Forelimb muscle (tissue), 1 donor: Measurements from ENCODE around the gene SDCCAG8. TPM values are rescaled to one million over a fixed set of nuclear protein-coding genes. Genes with fewer than 3 reads are reported as not detected.

Experiments used
- DNase-seq: peaks from one replicate; pipeline ENCODE4 v3.0.0-alpha.2; 2013; ENCODE audit warnings: low read depth
- polyA plus RNA-seq: library from polyadenylated mRNA; unstranded; fragments of 120-200 nt; gene quantifications from one replicate; pipeline ENCODE4 v1.2.1, GENCODE V29; 2013; ENCODE audit not compliant: insufficient read length

SDCCAG8 gene
- polyA plus RNA-seq, 1 donor = 22.9 TPM

DNA sequence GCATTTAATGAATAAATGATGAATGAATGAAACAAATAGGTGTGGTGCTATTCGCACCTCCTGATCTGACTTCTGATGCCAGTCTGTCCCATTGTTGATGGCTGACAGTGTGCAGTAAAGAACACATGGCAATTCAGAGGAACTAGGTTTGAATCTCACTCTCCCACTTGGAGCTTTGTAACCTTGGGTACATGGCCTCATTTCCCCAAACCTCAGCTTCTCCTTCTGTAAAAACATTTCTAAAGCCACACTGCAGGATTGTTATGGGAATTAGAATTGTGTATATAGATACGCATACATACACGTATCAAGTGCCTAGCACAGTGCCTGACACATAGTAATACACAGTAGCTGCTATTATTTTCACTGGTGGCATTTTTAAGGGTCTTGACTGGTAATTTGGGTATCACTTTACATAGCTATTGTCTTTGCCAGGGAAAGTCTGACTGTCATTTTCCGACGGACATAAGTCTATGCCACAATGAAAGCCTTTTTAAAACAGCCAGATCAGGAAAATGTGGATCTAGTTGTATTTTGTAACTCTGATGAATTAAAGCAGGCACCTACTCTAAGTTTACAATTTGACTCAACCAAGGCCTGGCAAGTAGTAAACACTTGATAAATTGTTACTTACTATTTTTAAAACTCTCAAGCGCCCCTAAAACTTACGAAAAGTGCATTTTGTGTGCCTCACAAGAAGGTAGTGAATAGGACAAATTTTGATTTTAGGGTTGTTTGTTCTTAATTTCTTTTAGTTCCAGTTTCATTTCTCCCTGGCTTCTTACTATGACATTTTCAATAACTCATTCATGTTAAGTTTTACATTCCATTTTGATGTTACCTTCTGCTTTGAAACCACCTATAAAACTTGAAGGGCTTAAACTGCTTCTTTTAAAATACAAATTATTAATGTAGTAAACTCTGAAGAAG is 164.4 kb downstream of the SDCCAG8 start:
- DNase-seq = no peak

DNA sequence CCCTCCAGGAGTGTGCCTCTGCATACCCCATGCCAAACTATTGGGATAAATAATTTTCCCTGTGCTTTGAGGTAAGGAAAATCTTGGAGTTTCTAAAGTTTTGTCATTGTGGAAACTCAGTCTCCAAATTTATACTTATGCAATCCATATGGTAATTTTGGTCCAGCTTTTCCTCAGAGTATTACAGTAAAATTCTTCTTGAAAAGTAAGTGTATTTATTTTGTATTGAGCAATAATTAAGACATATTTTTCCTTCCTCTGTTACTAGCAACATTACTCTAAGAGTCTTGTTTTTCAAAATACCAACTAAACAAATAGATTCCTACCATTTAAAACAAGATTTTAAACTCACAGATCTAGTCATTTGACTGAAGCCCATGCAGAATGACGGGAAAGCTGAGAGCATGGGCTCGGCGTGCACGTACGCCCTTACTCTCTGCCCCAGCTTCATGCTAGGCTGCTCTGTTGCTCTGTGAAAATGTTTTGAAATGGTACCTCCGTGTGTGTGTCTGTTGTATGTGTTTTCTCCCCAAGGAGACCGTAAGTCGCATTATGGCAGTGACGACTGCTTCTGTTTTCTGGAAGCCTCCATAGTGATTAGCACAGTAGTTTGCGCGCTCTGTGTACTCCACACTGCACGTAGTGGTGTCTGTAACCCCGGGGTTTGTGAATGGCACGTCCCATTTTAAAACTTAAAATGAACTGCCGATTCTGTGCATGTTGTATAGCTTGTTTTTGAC is 165.3 kb downstream of the SDCCAG8 start:
- DNase-seq = no peak

DNA sequence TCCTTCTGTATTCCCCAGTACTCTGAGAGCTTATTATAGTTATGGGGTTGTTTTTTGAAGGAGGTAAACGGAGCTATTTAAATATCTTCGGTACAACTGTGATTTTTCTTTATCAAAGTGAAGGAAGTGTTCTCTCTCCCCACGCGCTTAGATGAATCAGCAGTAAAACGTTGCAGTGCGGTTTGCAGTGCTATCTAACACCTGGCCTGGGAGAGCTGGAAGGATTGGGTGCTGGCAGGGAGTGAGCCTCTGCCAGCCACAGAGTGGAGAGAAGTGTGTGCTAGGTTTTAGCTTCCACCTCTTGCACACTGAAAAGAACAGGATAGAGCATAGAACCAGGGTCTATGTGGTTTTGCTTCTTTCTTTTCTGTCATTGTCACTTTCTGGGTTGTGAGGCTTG is 165.9 kb downstream of the SDCCAG8 start:
- DNase-seq = no peak

DNA sequence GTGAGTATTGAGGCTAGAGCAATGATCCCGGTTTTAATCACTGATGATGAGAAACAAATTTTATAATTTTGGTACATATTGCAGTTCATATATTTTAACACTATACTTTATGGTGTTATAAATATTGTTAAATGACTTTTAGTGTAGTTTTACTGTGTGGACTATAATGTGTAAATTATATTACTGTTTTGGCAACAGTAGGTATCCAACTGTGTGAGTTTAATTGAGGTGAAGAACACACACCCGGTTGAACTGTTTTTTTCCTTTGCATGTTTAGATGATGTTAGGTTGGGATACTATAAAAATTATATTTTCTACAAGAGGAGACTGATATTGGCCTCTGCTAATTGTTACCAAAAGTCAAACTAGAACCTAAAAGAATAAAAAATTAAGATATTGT is 166.5 kb downstream of the SDCCAG8 start:
- no peak for DNase-seq

DNA sequence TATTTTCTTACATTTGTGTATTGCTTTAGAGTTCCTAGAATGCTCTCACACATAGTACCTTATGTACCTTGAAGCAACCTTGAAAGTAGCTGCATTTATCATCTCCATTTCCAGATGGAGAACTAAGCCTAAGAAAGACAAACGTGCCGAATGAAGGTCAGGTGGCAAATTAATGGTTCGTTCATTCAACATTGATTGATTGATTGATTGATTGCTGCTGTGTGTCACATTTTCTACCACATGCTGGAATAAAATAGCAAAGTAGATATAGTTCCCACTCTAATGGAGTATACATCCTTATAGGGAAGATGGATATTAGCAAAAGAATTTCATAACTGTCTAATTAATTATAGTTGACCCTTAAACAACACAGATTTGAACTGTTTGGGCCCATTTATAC is 172.2 kb downstream of the SDCCAG8 start:
- no peak for DNase-seq

DNA sequence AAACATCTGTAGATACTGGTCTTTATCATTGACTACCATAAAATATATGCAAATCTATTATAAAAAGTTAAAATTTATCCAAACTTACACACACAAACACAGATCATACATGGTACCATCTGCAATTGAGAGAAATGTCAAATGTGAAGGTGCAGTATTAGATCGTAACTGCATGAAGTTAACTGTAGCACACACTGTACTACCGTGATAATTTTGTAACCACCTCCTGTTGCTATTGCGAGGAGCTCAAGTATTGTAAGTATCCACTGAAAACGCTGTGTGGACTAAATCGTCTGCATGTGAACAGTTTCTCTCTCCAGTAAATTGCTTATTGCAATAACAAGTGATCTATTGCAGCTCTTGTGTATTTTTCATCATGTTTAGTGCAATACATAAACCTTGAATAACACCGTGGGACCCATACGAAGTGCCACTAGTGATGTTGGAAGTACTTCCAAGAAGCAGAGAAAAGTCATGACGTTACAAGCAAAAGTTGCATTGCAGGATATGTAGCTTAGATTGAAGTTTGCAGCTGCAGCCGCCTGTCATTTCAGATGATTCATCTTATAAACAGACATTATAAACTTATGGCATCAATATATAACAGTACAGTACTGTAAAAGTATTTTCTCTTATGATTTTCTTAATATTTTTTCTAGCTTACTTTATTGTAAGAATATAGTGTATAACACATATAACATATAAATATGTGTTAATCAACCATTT is 172.9 kb downstream of the SDCCAG8 start:
- DNase-seq = no peak

DNA sequence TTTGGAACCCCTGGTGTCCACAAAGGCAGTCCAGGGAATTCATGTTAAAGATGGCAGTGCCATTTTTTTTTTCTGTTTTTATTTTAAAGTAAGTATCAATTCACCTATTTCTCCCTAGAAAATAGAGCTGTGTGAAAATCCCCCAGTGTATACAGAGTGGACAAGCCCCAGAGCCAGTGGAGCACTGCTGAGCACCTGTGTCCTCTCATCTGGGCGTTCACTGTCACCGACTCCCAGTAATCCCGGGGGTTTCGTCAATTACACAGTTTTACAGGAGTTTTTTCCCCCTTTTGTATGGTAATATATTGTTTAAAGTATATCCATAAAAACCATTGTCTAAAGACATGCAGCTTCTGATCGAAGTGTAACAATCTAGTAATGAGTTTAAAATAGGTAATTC is 175.8 kb downstream of the SDCCAG8 start:
- DNase-seq = no peak

DNA sequence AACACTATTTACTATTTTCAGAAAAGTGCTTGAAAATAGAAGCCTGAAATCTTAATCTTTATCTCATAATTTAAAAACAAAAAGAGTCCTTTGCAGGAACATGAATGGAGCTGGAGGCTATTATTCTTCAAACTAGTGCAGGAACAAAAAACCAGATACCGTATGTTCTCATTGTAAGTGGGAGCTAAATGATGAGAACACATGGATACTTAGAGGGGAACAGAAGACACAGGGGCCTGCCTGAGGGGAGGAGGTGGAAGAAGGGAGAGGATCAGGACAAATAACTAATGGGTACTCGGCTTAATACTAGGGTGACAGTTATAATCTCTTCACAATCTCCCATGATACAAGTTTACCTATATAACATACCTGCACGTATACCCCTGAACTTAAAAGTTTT is 176.3 kb downstream of the SDCCAG8 start:
- no peak for DNase-seq

DNA sequence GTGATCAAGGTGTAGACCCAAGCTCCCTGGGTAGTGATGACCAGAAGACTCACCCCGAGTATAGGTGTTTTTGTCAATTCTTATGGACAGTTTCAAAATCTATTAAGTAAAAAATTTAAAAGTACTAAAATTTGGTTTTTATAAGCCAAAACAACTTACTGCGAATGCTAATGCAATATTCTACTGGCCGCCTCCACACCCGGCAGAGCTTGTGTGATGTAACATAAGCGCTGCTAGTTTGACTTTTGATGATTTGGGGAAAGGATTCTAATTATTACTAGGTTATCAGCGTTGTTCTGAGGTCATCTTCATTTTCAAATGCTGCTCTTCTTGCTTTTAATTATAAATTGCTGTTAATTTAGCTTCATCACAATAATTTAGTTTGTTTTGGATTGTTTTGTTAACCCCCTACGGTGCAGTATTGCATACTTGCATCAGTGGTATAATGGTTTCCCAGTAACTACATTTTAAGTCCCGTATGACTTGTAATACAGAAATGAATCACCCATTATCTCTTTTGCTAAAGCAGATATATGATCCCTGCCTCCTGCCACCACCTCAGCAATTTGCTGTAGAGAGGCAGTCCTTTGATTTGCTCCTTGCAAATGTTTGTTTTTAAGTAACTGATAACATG is 178.0 kb downstream of the SDCCAG8 start:
- DNase-seq = no peak

DNA sequence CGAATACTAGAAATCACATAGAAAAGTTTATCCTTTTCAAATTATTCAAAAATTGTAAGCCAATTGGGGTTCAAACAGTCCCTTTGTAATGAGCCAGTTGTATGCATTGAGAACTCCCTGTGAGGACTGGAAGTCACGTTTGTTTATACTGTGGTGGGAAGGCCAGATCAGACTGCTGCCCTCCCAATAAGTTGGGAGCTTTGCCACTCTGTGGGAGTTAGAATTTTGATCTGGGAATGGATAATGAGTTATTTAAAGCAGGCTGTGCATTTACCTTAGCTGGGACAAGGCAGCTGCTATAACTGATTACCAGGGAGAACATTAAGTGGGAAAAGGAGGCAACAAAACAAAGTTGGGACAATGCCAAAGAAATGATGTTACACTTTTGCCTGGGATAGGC is 178.8 kb downstream of the SDCCAG8 start:
- no peak for DNase-seq

DNA sequence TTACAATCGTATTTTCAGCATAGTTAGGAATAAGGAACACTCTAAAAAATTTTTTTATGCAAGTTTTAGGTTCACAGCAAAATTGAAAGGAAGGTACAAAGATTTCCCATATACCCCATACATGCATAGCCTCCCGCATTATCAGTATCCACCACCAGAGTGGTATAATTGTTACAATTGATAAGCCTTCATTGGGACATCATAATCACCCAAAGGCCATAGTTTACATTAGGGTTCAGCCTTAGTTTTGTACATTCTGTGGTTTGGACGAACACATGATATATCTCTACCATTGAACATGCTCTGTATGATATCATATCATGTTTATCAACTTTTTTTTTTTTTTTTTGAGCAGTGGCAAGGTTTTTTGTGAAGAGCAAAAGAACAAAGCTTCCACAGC is 180.0 kb downstream of the SDCCAG8 start:
- no peak for DNase-seq

DNA sequence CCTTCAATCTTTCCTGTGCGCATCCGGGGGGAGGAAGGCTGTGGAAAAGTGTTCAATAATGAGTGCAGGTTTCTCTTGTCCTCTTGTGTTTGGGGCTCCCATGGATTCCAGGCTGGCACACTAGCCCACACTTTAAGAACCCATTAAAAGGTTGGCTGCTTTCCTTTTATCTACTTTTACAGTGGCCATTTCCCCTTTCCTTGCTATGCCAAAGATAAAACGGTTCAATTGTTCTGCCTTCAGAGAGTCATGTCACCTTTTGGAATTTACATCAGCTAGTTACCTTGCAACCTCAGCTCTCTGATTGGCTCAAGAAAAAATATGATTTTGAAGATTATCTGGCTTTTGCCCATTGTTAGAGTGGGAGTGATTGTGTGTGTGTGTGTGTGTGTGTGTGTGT is 182.3 kb downstream of the SDCCAG8 start:
- no peak for DNase-seq

DNA sequence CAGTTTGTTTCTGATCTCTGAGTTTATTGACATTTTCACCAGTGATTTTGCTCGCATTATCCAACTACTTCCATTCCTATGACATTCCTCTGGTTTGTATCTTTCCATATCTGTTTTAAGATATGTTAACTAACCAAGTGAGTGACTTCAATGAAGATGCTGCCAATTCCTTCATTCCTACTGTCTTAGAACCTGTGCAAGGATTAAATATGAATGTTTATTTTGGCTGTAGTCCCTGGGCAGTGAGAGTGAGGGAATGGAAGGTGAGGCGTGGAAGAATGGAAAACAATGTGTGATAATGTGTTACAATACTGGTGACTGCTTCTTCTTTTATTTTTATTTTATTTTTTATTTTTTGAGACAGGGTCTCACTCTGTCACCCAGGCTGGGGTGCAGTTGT is 183.0 kb downstream of the SDCCAG8 start:
- no peak for DNase-seq

DNA sequence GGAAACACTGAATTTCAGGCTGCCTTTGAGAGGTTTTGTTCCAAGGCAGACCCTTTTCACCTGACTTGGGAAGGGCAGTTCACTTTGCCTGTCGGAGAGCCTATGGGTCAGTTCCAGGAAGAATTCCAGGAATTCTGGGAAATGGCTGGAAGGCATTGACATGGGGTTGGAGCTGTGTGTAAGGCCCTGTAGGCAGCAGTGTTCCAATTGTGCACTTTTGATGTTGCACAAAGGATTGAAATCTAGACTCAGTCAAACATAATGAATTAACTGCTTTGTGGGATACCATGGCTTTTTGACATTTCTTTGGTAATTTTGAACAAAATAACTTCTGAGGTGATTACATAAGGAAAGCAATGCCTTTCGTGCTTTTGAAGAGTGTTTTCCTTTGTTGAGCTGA is 184.6 kb downstream of the SDCCAG8 start:
- DNase-seq = no peak

DNA sequence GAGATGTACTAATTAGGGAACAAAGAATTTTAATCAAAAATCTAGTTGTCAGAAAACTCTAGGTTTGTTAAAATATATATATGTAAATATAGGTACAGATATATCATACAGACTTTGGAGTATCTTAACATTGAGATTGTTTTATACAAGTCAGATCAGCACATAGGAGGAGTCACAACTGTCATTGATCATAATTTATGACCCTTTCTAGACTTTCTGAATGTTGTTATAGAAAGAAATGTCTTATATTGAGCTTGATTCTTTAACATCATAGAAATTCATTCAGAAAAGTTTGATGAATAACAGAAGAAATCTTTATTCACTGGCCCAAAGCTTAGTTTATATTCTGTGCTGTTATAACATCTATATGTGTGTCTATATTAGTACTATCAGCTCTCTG is 185.8 kb downstream of the SDCCAG8 start:
- no peak for DNase-seq

DNA sequence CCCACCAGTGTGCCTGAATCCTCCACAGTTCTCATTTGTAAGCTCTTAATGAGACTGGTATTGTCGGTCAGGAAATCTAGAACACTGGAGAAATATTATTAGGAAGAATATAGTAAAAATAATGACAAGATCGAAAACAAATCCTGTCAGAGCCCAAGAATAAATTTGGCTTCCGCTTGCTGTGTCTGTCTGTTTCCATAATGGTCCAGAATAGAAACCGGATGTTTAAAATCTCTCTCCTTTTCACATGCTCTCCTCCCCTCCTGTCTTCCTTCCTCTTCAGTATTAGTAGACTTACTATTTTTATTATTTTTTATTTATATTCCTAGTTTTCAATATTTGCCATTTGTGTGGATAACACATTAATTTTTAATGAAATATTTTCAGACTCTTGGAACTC is 187.7 kb downstream of the SDCCAG8 start:
- peak; percentile 14 for DNase-seq

DNA sequence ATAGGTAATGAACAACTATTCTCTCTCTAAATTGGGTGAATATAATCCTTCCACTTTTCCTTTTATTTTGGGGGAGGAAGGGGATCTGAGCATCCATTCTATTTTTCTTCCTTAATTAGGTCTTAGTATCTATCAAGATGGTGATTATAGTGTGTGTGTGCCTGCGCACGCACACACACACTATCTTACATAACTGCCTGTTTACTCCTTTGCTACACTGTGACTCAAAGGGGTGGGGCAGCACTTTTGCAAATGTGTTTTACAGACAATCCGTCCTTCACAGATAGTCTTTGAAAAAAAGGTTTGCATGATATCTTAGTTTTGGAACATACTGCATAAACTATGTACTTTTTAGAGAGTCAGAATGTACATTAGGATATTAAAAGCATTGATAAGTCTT is 191.5 kb downstream of the SDCCAG8 start:
- DNase-seq = no peak

DNA sequence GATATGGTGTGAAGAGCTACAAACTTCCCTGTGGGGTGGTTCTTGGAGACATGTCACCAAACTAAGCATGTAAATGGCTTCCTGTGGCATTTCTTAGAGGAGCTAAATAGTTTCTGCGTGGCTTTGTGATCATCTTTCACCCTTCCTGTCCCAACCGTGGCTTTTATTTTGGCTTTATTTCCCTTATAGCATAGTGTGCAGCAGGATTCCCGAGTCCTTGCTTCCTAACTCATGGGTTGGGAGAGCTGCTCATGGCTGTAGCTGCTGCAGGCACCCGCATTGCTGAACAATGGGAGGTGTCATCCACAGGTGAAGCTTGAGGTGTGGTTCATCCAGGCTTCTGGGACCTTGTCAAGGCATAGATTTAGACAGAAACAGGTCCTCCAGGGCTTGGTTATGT is 192.0 kb downstream of the SDCCAG8 start:
- no peak for DNase-seq

DNA sequence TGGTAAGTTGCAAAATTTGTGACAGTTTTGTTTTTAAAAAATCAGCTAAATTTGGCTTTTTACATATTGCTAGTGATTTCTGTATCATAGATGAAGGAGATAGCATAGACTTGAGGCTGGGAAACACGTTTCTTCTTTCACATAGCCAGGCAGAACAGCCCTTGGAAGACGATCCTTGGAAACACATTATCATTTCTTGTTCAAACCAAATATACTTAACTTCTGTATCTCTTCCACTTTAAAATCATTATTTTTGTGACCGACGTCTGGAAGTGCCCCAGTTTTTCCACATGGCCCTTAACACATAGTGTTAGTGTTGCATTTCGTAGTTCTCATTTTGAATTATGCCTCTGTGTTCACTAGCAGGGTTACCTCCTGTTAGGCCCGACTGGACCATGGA is 193.5 kb downstream of the SDCCAG8 start:
- no peak for DNase-seq

DNA sequence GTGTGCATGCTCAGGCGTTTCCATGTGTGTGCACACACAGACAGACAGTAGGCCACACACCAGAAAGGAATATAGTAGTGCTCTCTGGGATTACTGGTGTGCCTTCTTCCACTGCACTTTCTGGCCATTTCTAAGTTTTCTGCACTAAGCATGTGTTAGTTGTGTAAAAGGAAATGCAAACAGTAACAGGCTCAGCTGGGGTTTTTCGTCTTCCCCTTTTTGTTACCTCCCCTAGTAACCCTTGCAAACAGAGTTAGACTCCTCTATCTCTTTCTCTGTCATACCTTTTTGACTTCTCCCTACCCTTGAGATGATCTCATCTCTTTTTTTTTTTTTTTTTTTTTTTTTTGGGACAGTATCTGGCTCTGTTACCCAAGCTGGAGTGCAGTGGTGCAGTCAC is 196.3 kb downstream of the SDCCAG8 start:
- no peak for DNase-seq

DNA sequence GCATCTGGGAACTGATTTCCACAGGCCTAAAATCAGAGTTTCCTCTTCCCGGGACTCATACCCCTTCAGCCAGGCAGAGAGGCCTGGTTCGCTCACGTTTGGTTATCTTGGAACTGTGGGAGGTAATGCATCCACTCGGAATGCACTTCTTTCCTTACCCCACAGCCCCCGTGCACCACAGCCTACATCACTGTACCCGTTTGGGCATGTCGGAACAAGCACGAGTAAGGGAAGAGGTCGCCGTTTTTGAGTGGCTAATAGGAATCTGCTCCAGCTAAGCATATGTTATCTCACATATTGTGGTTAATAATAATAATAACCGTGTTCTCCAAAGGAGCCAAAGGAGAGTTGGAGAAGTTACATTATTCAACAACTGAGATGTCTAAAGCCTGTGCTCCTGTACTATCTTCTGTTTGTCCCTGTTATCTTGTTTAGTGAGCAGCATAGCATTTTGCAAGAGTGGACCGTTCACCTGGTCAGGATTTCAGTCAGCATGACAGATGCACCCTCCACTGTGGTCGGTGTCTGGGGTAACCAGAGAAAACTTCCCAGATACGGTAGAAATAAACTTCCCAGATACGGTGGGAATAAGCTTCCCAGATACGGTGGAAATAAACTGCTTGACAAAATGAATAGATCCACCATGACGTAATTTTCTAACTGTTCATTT is 198.6 kb downstream of the SDCCAG8 start:
- no peak for DNase-seq
